Stimulated activated CD4-positive, alpha-beta T cell treated with anti-CD3 and anti-CD28 coated beads, Interleukin-1b, Interleukin-23, amount 100 ng/mL, for 24 hours (primary cell): ENCODE results near the gene LORICRIN.

Experiments used
- DNase-seq, 4 experiments: peaks; one replicate each; pipeline ENCODE4 v3.0.0-alpha.2; 2020; ENCODE audit warnings: low read depth in 4 of 4, low spot score in 1 of 4

The LORICRIN gene

GRCh38 chr1:153302308-153302707, 42.8 kb downstream of the LORICRIN start:
- DNase-seq: no peak

GRCh38 chr1:153305682-153306081, 46.2 kb downstream of the LORICRIN start:
- DNase-seq: no peak

- no peak for DNase-seq
Measured at GRCh38 chr1:153306303-153307220, 47.1 kb downstream of the LORICRIN start.

- DNase-seq: no peak
Measured at GRCh38 chr1:153307221-153307600, 47.7 kb downstream of the LORICRIN start.

- no peak for DNase-seq
Measured at GRCh38 chr1:153308540-153308939, 49.1 kb downstream of the LORICRIN start.

- no peak for DNase-seq
Measured at GRCh38 chr1:153309441-153309840, 50.0 kb downstream of the LORICRIN start.

- DNase-seq: no peak
Measured at GRCh38 chr1:153310526-153310925, 51.0 kb downstream of the LORICRIN start.
